Breast epithelium (tissue), 3 donors: ENCODE measurements around the gene ZFYVE26.

Experiments used
- POLR2A ChIP-seq: fragments of 450-650 bp; IDR thresholded peaks from one replicate; pipeline ENCODE4 v1.6.1; 2016; ENCODE audit warnings: antibody characterized with exemption, mild to moderate bottlenecking, moderate library complexity
- TF ChIP-seq, protein P1 (sequence below), 3 donors: fragments of 450-650 bp; IDR thresholded peaks; one replicate each; pipeline ENCODE4 v1.5.1; 2016 to 2017; ENCODE audit warnings: antibody characterized with exemption in 3 of 3, mild to moderate bottlenecking in 3 of 3, moderate library complexity in 3 of 3

DNA sequence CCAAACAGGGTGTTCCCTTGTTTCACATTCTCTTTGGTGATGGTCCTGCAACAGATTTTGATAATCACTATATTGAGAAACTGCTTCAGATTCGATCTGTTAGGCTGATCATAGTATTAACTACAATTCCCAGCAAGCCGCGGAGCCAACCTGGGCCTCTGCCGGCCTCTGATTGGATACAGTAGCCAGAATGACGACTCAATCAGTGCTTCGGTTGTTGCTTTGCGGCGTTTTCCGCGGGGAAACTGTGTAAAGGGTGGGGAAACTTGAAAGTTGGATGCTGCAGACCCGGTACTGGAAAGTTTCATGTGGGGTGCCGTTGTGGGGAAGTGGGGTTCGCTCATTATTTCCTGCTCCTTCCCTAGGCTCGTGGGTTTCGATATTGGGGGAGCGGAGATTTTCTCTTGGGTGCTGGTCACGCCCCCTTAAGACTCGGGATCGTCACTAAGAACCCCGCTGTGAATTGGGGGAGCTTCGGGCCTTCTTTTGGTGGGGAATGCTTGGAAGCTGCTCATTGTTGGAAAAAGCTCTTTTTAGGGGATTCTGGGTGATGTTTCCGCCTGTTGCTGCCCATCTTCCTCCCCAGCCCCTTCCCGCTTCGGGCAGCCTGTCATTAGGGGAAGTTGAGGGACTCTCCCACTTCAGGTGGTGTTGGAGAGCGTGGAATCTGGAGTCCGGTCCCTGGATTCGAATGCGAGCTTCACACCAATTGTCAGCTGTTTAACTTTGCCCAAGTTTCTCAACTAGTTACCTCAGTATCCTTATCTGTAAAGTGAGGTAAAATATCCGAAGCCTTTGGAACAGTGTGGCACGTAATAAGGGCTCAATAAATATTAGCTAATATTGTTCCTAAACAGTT, 3.4 kb upstream of the ZFYVE26 start, which contains the start of gene RAD51B:
- TF ChIP-seq, protein P1, sequence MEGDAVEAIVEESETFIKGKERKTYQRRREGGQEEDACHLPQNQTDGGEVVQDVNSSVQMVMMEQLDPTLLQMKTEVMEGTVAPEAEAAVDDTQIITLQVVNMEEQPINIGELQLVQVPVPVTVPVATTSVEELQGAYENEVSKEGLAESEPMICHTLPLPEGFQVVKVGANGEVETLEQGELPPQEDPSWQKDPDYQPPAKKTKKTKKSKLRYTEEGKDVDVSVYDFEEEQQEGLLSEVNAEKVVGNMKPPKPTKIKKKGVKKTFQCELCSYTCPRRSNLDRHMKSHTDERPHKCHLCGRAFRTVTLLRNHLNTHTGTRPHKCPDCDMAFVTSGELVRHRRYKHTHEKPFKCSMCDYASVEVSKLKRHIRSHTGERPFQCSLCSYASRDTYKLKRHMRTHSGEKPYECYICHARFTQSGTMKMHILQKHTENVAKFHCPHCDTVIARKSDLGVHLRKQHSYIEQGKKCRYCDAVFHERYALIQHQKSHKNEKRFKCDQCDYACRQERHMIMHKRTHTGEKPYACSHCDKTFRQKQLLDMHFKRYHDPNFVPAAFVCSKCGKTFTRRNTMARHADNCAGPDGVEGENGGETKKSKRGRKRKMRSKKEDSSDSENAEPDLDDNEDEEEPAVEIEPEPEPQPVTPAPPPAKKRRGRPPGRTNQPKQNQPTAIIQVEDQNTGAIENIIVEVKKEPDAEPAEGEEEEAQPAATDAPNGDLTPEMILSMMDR (IDR thresholded peaks at IDR 0.05), result no peak
- TF ChIP-seq POLR2A, result no peak
